Subcutaneous abdominal adipose tissue (tissue), 5 donors: ENCODE data around the gene ZNF274.

Experiments
- H3K27ac ChIP-seq: one replicate; pipeline ENCODE4 v1.7.0; 2013; ENCODE audit warnings: low read depth, mild to moderate bottlenecking, inconsistent platforms, low read length, moderate library complexity
- H3K27me3 ChIP-seq, 5 donors: one replicate each; pipeline ENCODE4 v1.7.0; 2013; ENCODE audit warnings: low read length in 5 of 5, inconsistent platforms in 1 of 5; ENCODE audit not compliant: control insufficient read depth in 5 of 5, insufficient read depth in 4 of 5
- H3K36me3 ChIP-seq, 5 donors: one replicate each; pipeline ENCODE4 v1.7.0; 2013; ENCODE audit warnings: low read length in 5 of 5; ENCODE audit not compliant: control insufficient read depth in 5 of 5, insufficient read depth in 5 of 5
- H3K4me1 ChIP-seq, 5 donors: one replicate each; pipeline ENCODE4 v1.7.0; 2013; ENCODE audit warnings: low read length in 5 of 5, mild to moderate bottlenecking in 3 of 5, moderate library complexity in 1 of 5; ENCODE audit not compliant: control insufficient read depth in 5 of 5, insufficient read depth in 5 of 5
- H3K4me3 ChIP-seq, 5 donors: one replicate each; pipeline ENCODE4 v1.7.0; 2013; ENCODE audit warnings: low read length in 5 of 5, low read depth in 1 of 5
- H3K9ac ChIP-seq, 5 donors: one replicate each; pipeline ENCODE4 v1.7.0; 2013; ENCODE audit warnings: low read length in 5 of 5, mild to moderate bottlenecking in 4 of 5, moderate library complexity in 3 of 5
- H3K9me3 ChIP-seq, 5 donors: one replicate each; pipeline ENCODE4 v1.7.0; 2013; ENCODE audit warnings: low read length in 5 of 5; ENCODE audit not compliant: control insufficient read depth in 5 of 5
- donor health status: healthy.
- donor health status: healthy.
- donor health status: healthy.
- donor health status: healthy.
- donor health status: healthy.

ZNF274 gene

GRCh38 chr19:58166268-58166667, 16.6 kb upstream of the ZNF274 start:
- peaks cover 41 to 89% (median 83%) of the 10 kb centered on the region in 5 donors for H3K9me3 ChIP-seq
- H3K27ac ChIP-seq, result no peak overlapping the region
- H3K9ac ChIP-seq, result no peak overlapping the region
- H3K27me3 ChIP-seq, result no peaks in the 10 kb centered on the region
- H3K36me3 ChIP-seq, result no peaks in the 10 kb centered on the region
- H3K4me3 ChIP-seq, result peak overlapping the region in 2 of 5 donors; percentile 13 to 19
- no peaks in the 10 kb centered on the region for H3K4me1 ChIP-seq

- Histone ChIP-seq H3K27ac (no peak overlapping the region), H3K27me3 (no peaks in the 10 kb centered on the region), H3K9ac (no peak overlapping the region), H3K36me3 (no peaks in the 10 kb centered on the region), H3K4me1 (no peaks in the 10 kb centered on the region), H3K9me3 (peaks cover 41 to 89% (median 82%) of the 10 kb centered on the region in 5 donors), H3K4me3 (peak overlapping the region in 3 of 5 donors; percentile 13 to 44 (median 36))
Observed at GRCh38 chr19:58166708-58167280, 16.1 kb upstream of the ZNF274 start.

- Histone ChIP-seq H3K27ac (no peak overlapping the region), H3K9ac (no peak overlapping the region), H3K27me3 (no peaks in the 10 kb centered on the region), H3K4me3 (peak overlapping the region in 4 of 5 donors; percentile 2 to 51 (median 26)), H3K4me1 (no peaks in the 10 kb centered on the region), H3K36me3 (no peaks in the 10 kb centered on the region), H3K9me3 (peaks cover 39 to 86% (median 79%) of the 10 kb centered on the region in 5 donors)
Observed at GRCh38 chr19:58170860-58171259, 12.0 kb upstream of the ZNF274 start.

- Histone ChIP-seq H3K9ac (no peak overlapping the region), H3K9me3 (peaks cover 45 to 85% (median 77%) of the 10 kb centered on the region in 5 donors), H3K36me3 (peaks cover 8 to 29% (median 21%) of the 10 kb centered on the region in 5 donors), H3K4me3 (peak overlapping the region; percentile 76 to 95 (median 79)), H3K27me3 (no peaks in the 10 kb centered on the region), H3K27ac (peak overlapping the region; percentile 2), H3K4me1 (peaks cover 2 to 21% (median 13%) of the 10 kb centered on the region in 5 donors)
Observed at GRCh38 chr19:58181902-58182576, 822 bp upstream of the ZNF274 start.

- Histone ChIP-seq H3K27me3 (no peaks in the 10 kb centered on the region), H3K36me3 (peaks cover 8 to 34% (median 26%) of the 10 kb centered on the region in 5 donors), H3K27ac (peak overlapping the region; percentile 90), H3K4me3 (peak overlapping the region; percentile 77 to 95 (median 92)), H3K4me1 (peaks cover 2 to 21% (median 13%) of the 10 kb centered on the region in 5 donors), H3K9me3 (peaks cover 45 to 85% (median 77%) of the 10 kb centered on the region in 5 donors), H3K9ac (peak overlapping the region in 1 of 5 donors; percentile 87)
Observed at GRCh38 chr19:58182577-58182988, 278 bp upstream of the ZNF274 start.

- H3K9ac ChIP-seq, result peak overlapping the region in 4 of 5 donors; percentile 75 to 89 (median 86)
- peaks cover 0 to 21% (median 13%) of the 10 kb centered on the region in 5 donors for H3K4me1 ChIP-seq
- H3K27ac ChIP-seq, result peak overlapping the region; percentile 90
- H3K4me3 ChIP-seq, result peak overlapping the region; percentile 77 to 98 (median 95)
- H3K9me3 ChIP-seq, result peaks cover 40 to 82% (median 74%) of the 10 kb centered on the region in 5 donors
- H3K36me3 ChIP-seq, result peaks cover 7 to 36% (median 28%) of the 10 kb centered on the region in 5 donors
- H3K27me3 ChIP-seq, result no peaks in the 10 kb centered on the region
Observed at GRCh38 chr19:58183817-58184215, 955 bp downstream of the ZNF274 start.

- H3K9me3 ChIP-seq, result peaks cover 81 to 98% (median 96%) of the 10 kb centered on the region in 5 donors
- H3K27ac ChIP-seq, result no peak overlapping the region
- no peak overlapping the region for H3K9ac ChIP-seq
- H3K4me1 ChIP-seq, result no peaks in the 10 kb centered on the region
- H3K4me3 ChIP-seq, result peak overlapping the region; percentile 15 to 65 (median 52)
- H3K27me3 ChIP-seq, result no peaks in the 10 kb centered on the region
- H3K36me3 ChIP-seq, result peaks cover 34 to 76% (median 69%) of the 10 kb centered on the region in 5 donors
Observed at GRCh38 chr19:58196901-58197616, 14.2 kb downstream of the ZNF274 start.

GRCh38 chr19:58203814-58204475, 21.1 kb downstream of the ZNF274 start:
- Histone ChIP-seq H3K27me3 (no peaks in the 10 kb centered on the region), H3K27ac (no peak overlapping the region), H3K9me3 (peaks cover 85 to 100% (median 99%) of the 10 kb centered on the region in 5 donors), H3K4me3 (peak overlapping the region in 4 of 5 donors; percentile 17 to 61 (median 38)), H3K9ac (no peak overlapping the region), H3K4me1 (no peaks in the 10 kb centered on the region), H3K36me3 (peaks cover 28 to 58% (median 53%) of the 10 kb centered on the region in 5 donors)

- no peak overlapping the region for H3K9ac ChIP-seq
- H3K36me3 ChIP-seq, result peaks cover 28 to 64% (median 60%) of the 10 kb centered on the region in 5 donors
- H3K9me3 ChIP-seq, result peaks cover 85 to 100% (median 99%) of the 10 kb centered on the region in 5 donors
- no peak overlapping the region for H3K27ac ChIP-seq
- H3K4me1 ChIP-seq, result no peaks in the 10 kb centered on the region
- peak overlapping the region; percentile 27 to 61 (median 59) for H3K4me3 ChIP-seq
- no peaks in the 10 kb centered on the region for H3K27me3 ChIP-seq
Observed at GRCh38 chr19:58204566-58204965, 21.7 kb downstream of the ZNF274 start.
